Endothelial cell of umbilical vein (primary cell): Measurements from ENCODE around the gene LORICRIN. TPM values are rescaled to one million over a fixed set of nuclear protein-coding genes. Genes with fewer than 3 reads are reported as not detected.

Experiments
- BruUV-seq: library from RNA; stranded (reverse); fragments of 400-500 nt; replicated peaks from 2 replicates; lab custom pipeline; 2021; lab: Mats Ljungman, UMichigan
- CTCF ChIA-PET: fragments of 300-600, 350-600 bp; sonication (Branson Sonifier 250); formaldehyde crosslinking; loops from one replicate; lab custom pipeline; 2021; ENCODE audit warnings: antibody characterized with exemption, inconsistent platforms; lab: Charles Lee
- POLR2A ChIA-PET: fragments of 300-600, 350-600 bp; sonication (Branson Sonifier 250); formaldehyde crosslinking; loops from one replicate; lab custom pipeline; 2021; ENCODE audit warnings: antibody characterized with exemption, inconsistent platforms; lab: Charles Lee
- DNase-seq: peaks from one replicate; pipeline ENCODE4 v3.0.0-alpha.2; 2011; ENCODE audit warnings: low read depth, low spot score
- FAIRE-seq: peaks from 2 replicates; lab custom pipeline; 2011; peaks lifted over from hg19 to GRCh38; lab: Jason Lieb, UNC
- H2AFZ ChIP-seq: 2 replicates; pipeline ENCODE4 v1.6.0; 2012; ENCODE audit warnings: low read depth, low read length, control low read depth, inconsistent platforms
- H3K27ac ChIP-seq: 2 replicates; pipeline ENCODE4 v1.5.1; 2011; ENCODE audit warnings: low read depth, mild to moderate bottlenecking, control low read depth, low read length, moderate library complexity; ENCODE audit not compliant: insufficient read depth
- H3K27me3 ChIP-seq, 2 experiments: 2 replicates each; pipeline versions ENCODE4 v1.6.0 to v1.6.1; 2011; ENCODE audit warnings: low read length in 2 of 2, mixed read lengths in 1 of 2; ENCODE audit not compliant: control insufficient read depth in 2 of 2, insufficient read depth in 2 of 2
- H3K36me3 ChIP-seq, 2 experiments: 2 replicates in 1 of 2; 3 replicates in 1 of 2; pipeline ENCODE4 v1.5.1; 2011; ENCODE audit warnings: low read length in 2 of 2, mild to moderate bottlenecking in 1 of 2, moderate library complexity in 1 of 2; ENCODE audit not compliant: control insufficient read depth in 2 of 2, insufficient read depth in 2 of 2; ENCODE audit errors: extremely low read depth in 1 of 2
- H3K4me1 ChIP-seq: 3 replicates; pipeline ENCODE4 v1.5.1; 2011; ENCODE audit warnings: mild to moderate bottlenecking, low read length; ENCODE audit not compliant: control insufficient read depth, insufficient read depth; ENCODE audit errors: extremely low read depth
- H3K4me2 ChIP-seq: 2 replicates; pipeline ENCODE4 v1.6.1; 2011; ENCODE audit warnings: low read length, control low read depth, mixed read lengths; ENCODE audit not compliant: insufficient read depth
- H3K4me3 ChIP-seq, 3 experiments: fragments of 200-600 bp in 1 of 3; sonication (generic), shearing (Covaris generic) in 1 of 3; replicated peaks in 1 of 3; 2 replicates each; pipeline ENCODE4 v1.5.1; 2011 to 2016; ENCODE audit warnings: control low read depth in 3 of 3, low read length in 3 of 3, mild to moderate bottlenecking in 2 of 3, inconsistent platforms in 1 of 3, low read depth in 1 of 3, moderate library complexity in 1 of 3; ENCODE audit not compliant: insufficient read depth in 1 of 3
- H3K79me2 ChIP-seq: 2 replicates; pipeline ENCODE4 v1.6.0; 2012; ENCODE audit warnings: low read length, inconsistent platforms; ENCODE audit not compliant: control insufficient read depth, insufficient read depth
- H3K9ac ChIP-seq: replicated peaks from 2 replicates; pipeline ENCODE3; 2011; ENCODE audit warnings: low read length, control low read depth; ENCODE audit not compliant: insufficient read depth; ENCODE audit errors: extremely low read depth
- H3K9me1 ChIP-seq: replicated peaks from 3 replicates; pipeline ENCODE4 v1.6.0; 2011; ENCODE audit warnings: mild to moderate bottlenecking, low read length; ENCODE audit not compliant: control insufficient read depth, insufficient read depth; ENCODE audit errors: extremely low read depth
- H3K9me3 ChIP-seq: replicated peaks from 2 replicates; pipeline ENCODE4 v1.5.1; 2012; ENCODE audit warnings: low read length, inconsistent platforms; ENCODE audit not compliant: control insufficient read depth, insufficient read depth
- H4K20me1 ChIP-seq: replicated peaks from 2 replicates; pipeline ENCODE3; 2011; ENCODE audit warnings: mild to moderate bottlenecking, low read length; ENCODE audit not compliant: control insufficient read depth, insufficient read depth; ENCODE audit errors: extremely low read depth
- CTCF ChIP-seq, 2 donors: IDR thresholded peaks; 1 replicate in 1 of 2; 2 replicates in 1 of 2; pipeline ENCODE4 v1.5.1; 2011; ENCODE audit warnings: low read length in 2 of 2, mild to moderate bottlenecking in 2 of 2, moderate library complexity in 2 of 2, control low read depth in 1 of 2, inconsistent platforms in 1 of 2, low read depth in 1 of 2; ENCODE audit not compliant: insufficient read depth in 1 of 2; ENCODE audit errors: extremely low read depth in 1 of 2
- EZH2 ChIP-seq: IDR thresholded peaks from 2 replicates; pipeline ENCODE4 v1.6.1; 2012; ENCODE audit warnings: borderline replicate concordance, low read depth, mild to moderate bottlenecking, moderate library complexity, low read length, inconsistent platforms; ENCODE audit not compliant: severe bottlenecking
- FOS ChIP-seq: IDR thresholded peaks from 2 replicates; pipeline ENCODE4 v1.6.1; 2011; ENCODE audit warnings: mild to moderate bottlenecking, low read length, moderate library complexity, borderline replicate concordance; ENCODE audit not compliant: insufficient read depth
- GATA2 ChIP-seq: IDR thresholded peaks from 2 replicates; pipeline ENCODE4 v1.7.0; 2011; ENCODE audit warnings: low read depth, mild to moderate bottlenecking, moderate library complexity, mixed read lengths, low read length; ENCODE audit not compliant: insufficient read length, insufficient read depth
- JUN ChIP-seq: IDR thresholded peaks from 2 replicates; pipeline ENCODE4 v1.6.1; 2011; ENCODE audit warnings: borderline replicate concordance, low read depth; ENCODE audit not compliant: insufficient read length, insufficient read depth
- MYC ChIP-seq: IDR thresholded peaks from one replicate; pipeline ENCODE4 v1.6.1; 2011; ENCODE audit warnings: mild to moderate bottlenecking, low read depth, low read length
- POLR2A ChIP-seq: IDR thresholded peaks from 2 replicates; pipeline ENCODE4 v1.6.1; 2012; ENCODE audit warnings: low read depth, mild to moderate bottlenecking, control low read depth, low read length
- POLR2AphosphoS5 ChIP-seq: IDR thresholded peaks from 2 replicates; pipeline ENCODE4 v1.6.1; 2012; ENCODE audit warnings: low read depth, mild to moderate bottlenecking, control low read depth, low read length, moderate library complexity; ENCODE audit not compliant: insufficient read depth
- dilution Hi-C: fragments of 300-500 bp; cut with MboI; formaldehyde crosslinking; loops from one replicate; pipeline ENCODE4 v1.15.0; 2019; ENCODE audit warnings: low sequenced_read_pairs; ENCODE audit not compliant: extremely low pct_ligation_motif_present
- intact Hi-C: fragments of 100-400 bp; cut with micrococcal nuclease; formaldehyde crosslinking; loops from one replicate; pipeline ENCODE4 v1.10.0; 2022
- polyA plus RNA-seq, 4 experiments: library from polyadenylated mRNA; depleted of rRNA in 3 of 4; stranded (reverse) in 3 of 4; unstranded in 1 of 4; fragments of >200 nt; gene quantifications; 2 replicates each; pipeline versions ENCODE4 v1.2.1 to v1.2.3, GENCODE V29; 2011 to 2012; ENCODE audit warnings: missing spikeins in 1 of 4
- total RNA-seq: library from RNA; stranded (reverse); gene quantifications from 2 replicates; pipeline ENCODE4 v1.2.3, GENCODE V29; 2021
- TF ChIP-seq, protein P1 (sequence below): IDR thresholded peaks from 2 replicates; pipeline ENCODE4 v1.6.1; 2011; ENCODE audit not compliant: insufficient read depth, insufficient read length

Gene LORICRIN
- total and polyA plus RNA-seq, 2 donors (not counting 3 experiments of a cell fraction or from before 2014, with no cell fraction given), result not detected

DNA sequence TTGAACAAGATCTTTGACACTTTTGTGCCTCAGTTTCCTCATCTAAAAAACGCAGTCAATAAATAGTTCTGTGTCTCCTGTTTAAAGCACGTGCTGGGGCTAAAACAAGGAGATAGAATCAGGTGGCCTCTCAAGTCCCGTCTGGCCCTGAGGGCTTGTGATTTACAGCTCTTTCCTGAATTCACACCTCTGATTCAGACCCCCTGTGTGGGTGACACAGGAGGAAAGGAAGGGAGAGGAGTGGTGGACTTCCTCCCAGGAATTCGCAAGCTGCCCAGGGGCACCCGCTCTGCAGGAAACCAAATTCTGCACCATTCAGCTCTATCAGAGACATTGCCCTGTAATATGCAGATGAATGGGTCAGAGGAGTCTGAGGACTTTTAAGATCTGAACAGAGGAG, 47.3 kb upstream of the LORICRIN start:
- H3K9me1 ChIP-seq, result no peaks in the 10 kb centered on the region
- no peaks in the 10 kb centered on the region for H3K36me3 ChIP-seq
- DNase-seq (no peak), FAIRE-seq (no peak)
- dilution Hi-C loops (no loop called here), intact Hi-C loops (no loop called here)
- no peak overlapping the region for H3K27ac ChIP-seq
- H2AFZ ChIP-seq, result no peak overlapping the region
- ChIA-PET POLR2A (no interaction called here), CTCF (no interaction called here)
- TF ChIP-seq EZH2 (no peak), POLR2A (no peak), CTCF (IDR thresholded peaks at IDR 0.05; ENCODE audit: extremely low read depth in 1 of 2, insufficient read depth in 1 of 2, low read depth in 1 of 2, low read length in 2 of 2) (no peak), JUN (no peak), GATA2 (no peak), MYC (no peak), POLR2AphosphoS5 (no peak), FOS (no peak)
- TF ChIP-seq, protein P1, sequence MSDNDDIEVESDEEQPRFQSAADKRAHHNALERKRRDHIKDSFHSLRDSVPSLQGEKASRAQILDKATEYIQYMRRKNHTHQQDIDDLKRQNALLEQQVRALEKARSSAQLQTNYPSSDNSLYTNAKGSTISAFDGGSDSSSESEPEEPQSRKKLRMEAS, result no peak
- peaks cover 2% of the 10 kb centered on the region for H4K20me1 ChIP-seq
- H3K4me1 ChIP-seq, result no peaks in the 10 kb centered on the region
- no peaks in the 10 kb centered on the region for H3K27me3 ChIP-seq
- H3K4me3 ChIP-seq, result no peak overlapping the region
- no peaks in the 10 kb centered on the region for H3K9me3 ChIP-seq
- BruUV-seq, result no TSS peak
- H3K79me2 ChIP-seq, result no peaks in the 10 kb centered on the region
- no peak overlapping the region for H3K9ac ChIP-seq
- no peak overlapping the region for H3K4me2 ChIP-seq
